Measurements from ENCODE around the gene ADAMTS12. TPM values are rescaled to one million over a fixed set of nuclear protein-coding genes. Genes with fewer than 3 reads are reported as not detected.

The ADAMTS12 gene
- total RNA-seq, 1 donor from 2014 or later = 32.9 TPM

DNA sequence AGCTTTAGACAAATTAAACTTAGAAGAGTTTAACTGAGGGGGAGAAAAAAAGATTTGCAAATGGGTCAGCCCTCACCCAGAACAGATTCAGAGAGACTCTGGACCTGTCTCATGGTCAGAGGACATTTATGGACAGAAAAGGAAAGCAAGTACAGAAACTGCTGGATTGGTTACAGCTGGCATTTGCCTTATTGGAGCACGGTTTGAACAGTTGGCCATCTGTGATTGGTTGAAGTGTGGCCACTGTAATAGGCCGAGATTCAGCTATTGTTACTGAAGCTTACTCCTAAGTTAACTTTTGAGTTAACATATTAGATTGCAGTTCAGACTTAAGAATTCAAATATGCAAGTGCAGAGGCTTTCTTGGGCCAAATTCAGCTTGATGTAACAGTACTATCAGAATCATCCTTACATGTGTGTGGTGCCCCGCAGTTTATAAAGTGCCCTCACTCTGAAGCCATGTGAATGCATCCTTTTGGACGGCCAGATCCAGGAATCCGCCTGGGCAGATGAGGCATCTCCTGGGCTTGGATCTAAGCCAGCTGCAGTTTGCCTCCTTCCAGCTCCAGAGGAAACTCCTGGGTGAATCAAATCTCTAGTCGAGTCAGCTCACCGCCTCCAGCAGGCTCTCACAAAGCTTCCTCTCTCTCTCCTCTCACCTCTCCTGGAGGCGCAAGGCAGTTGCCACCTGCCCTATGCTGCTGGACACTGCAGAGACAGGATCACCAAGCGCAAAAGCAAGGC lies 165.2 kb downstream of the ADAMTS12 start:
- TF ChIP-seq, protein P1, sequence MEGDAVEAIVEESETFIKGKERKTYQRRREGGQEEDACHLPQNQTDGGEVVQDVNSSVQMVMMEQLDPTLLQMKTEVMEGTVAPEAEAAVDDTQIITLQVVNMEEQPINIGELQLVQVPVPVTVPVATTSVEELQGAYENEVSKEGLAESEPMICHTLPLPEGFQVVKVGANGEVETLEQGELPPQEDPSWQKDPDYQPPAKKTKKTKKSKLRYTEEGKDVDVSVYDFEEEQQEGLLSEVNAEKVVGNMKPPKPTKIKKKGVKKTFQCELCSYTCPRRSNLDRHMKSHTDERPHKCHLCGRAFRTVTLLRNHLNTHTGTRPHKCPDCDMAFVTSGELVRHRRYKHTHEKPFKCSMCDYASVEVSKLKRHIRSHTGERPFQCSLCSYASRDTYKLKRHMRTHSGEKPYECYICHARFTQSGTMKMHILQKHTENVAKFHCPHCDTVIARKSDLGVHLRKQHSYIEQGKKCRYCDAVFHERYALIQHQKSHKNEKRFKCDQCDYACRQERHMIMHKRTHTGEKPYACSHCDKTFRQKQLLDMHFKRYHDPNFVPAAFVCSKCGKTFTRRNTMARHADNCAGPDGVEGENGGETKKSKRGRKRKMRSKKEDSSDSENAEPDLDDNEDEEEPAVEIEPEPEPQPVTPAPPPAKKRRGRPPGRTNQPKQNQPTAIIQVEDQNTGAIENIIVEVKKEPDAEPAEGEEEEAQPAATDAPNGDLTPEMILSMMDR (IDR thresholded peaks at IDR 0.05) = no peak
- no peak overlapping the region for H3K27ac Mint-ChIP-seq (ENCODE audit: unreplicated experiment)
- H3K9me3 Mint-ChIP-seq (ENCODE audit: low read depth) = no peaks in the 10 kb centered on the region
- no peak for DNase-seq (ENCODE audit: low spot score)
- H3K4me3 Mint-ChIP-seq (ENCODE audit: unreplicated experiment) = no peak overlapping the region
- no peaks in the 10 kb centered on the region for H3K27me3 Mint-ChIP-seq (ENCODE audit: low read depth)
- H3K36me3 Mint-ChIP-seq (ENCODE audit: low read depth) = no peaks in the 10 kb centered on the region
- H3K4me1 Mint-ChIP-seq (ENCODE audit: low read depth) = peaks cover 14% of the 10 kb centered on the region

- Mint-ChIP-seq H3K27ac (ENCODE audit: unreplicated experiment) (no peak overlapping the region), H3K9me3 (ENCODE audit: low read depth) (no peaks in the 10 kb centered on the region), H3K36me3 (ENCODE audit: low read depth) (no peaks in the 10 kb centered on the region), H3K27me3 (ENCODE audit: low read depth) (no peaks in the 10 kb centered on the region), H3K4me3 (ENCODE audit: unreplicated experiment) (no peak overlapping the region), H3K4me1 (ENCODE audit: low read depth) (peaks cover 22% of the 10 kb centered on the region)
- TF ChIP-seq, protein P1 (IDR thresholded peaks at IDR 0.05) = no peak
- no peak for DNase-seq (ENCODE audit: low spot score)
These were observed 166.0 kb downstream of the ADAMTS12 start for GRCh38 chr5:33725806-33726205.

- H3K27ac Mint-ChIP-seq (ENCODE audit: unreplicated experiment) = peak overlapping the region; percentile 90
- H3K27me3 Mint-ChIP-seq (ENCODE audit: low read depth) = no peaks in the 10 kb centered on the region
- no peaks in the 10 kb centered on the region for H3K36me3 Mint-ChIP-seq (ENCODE audit: low read depth)
- peaks cover 20% of the 10 kb centered on the region for H3K4me1 Mint-ChIP-seq (ENCODE audit: low read depth)
- no peaks in the 10 kb centered on the region for H3K9me3 Mint-ChIP-seq (ENCODE audit: low read depth)
- TF ChIP-seq, protein P1 (IDR thresholded peaks at IDR 0.05) = no peak
- H3K4me3 Mint-ChIP-seq (ENCODE audit: unreplicated experiment) = peak overlapping the region; percentile 17
- no peak for DNase-seq (ENCODE audit: low spot score)
These were observed 170.1 kb downstream of the ADAMTS12 start for GRCh38 chr5:33721491-33722200.

GRCh38 chr5:33720176-33720575 lies 171.6 kb downstream of the ADAMTS12 start:
- Mint-ChIP-seq H3K27ac (ENCODE audit: unreplicated experiment) (no peak overlapping the region), H3K4me1 (ENCODE audit: low read depth) (peaks cover 20% of the 10 kb centered on the region), H3K27me3 (ENCODE audit: low read depth) (no peaks in the 10 kb centered on the region), H3K4me3 (ENCODE audit: unreplicated experiment) (no peak overlapping the region), H3K9me3 (ENCODE audit: low read depth) (no peaks in the 10 kb centered on the region), H3K36me3 (ENCODE audit: low read depth) (no peaks in the 10 kb centered on the region)
- no peak for DNase-seq (ENCODE audit: low spot score)
- TF ChIP-seq, protein P1 (IDR thresholded peaks at IDR 0.05) = no peak

- H3K27me3 Mint-ChIP-seq (ENCODE audit: low read depth) = no peaks in the 10 kb centered on the region
- no peaks in the 10 kb centered on the region for H3K36me3 Mint-ChIP-seq (ENCODE audit: low read depth)
- DNase-seq (ENCODE audit: low spot score) = no peak
- peaks cover 19% of the 10 kb centered on the region for H3K4me1 Mint-ChIP-seq (ENCODE audit: low read depth)
- no peak overlapping the region for H3K27ac Mint-ChIP-seq (ENCODE audit: unreplicated experiment)
- no peaks in the 10 kb centered on the region for H3K9me3 Mint-ChIP-seq (ENCODE audit: low read depth)
- no peak overlapping the region for H3K4me3 Mint-ChIP-seq (ENCODE audit: unreplicated experiment)
- TF ChIP-seq, protein P1 (IDR thresholded peaks at IDR 0.05) = no peak
These were observed 172.0 kb downstream of the ADAMTS12 start for GRCh38 chr5:33719769-33720168.

Measured in chondrocyte (in vitro differentiated cells).